NCI-H345 (cell line): Measurements from ENCODE around the gene RNF14.
"Not testable (repeated sequence)": the region's sequence is repeated elsewhere in the genome, so short reads cannot be mapped to it uniquely, and the experiment has no call there.

Experiments used
- DNase-seq: peaks from one replicate; lab custom pipeline; 2025; lab: John Stamatoyannopoulos, UW

The RNF14 gene

DNA sequence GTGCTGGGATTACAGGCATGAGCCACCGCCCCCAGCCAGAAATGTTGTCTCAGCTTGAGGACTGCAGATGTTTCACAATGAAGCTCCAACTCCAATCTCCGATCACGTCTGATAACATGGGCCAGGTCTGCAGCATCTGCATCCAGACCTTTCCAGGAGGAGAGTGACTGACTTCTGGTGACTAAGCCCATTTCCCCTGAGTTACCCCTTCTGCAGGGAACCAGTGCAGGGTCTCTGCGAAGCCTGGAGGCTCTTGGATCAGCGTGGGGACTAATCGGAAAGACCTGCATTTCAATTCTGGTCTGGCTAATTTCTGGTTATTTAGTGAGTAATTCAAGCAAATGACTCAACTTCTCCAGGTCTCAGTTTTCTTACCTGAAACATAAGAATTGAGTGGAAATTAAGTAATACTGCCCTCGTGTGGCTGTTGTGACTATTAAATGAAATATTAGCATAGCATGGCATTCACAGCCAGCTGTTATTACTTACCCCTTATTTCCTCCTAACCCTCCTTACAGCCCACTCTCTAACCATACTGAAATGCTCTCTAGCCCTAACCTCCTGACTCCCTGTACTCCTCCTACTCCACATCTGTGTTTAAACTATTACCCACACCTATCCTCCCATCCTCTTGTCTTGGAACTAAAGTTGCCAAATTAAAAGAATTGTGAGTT, 46.1 kb downstream of the RNF14 start:
- peak; percentile 56 for DNase-seq

DNA sequence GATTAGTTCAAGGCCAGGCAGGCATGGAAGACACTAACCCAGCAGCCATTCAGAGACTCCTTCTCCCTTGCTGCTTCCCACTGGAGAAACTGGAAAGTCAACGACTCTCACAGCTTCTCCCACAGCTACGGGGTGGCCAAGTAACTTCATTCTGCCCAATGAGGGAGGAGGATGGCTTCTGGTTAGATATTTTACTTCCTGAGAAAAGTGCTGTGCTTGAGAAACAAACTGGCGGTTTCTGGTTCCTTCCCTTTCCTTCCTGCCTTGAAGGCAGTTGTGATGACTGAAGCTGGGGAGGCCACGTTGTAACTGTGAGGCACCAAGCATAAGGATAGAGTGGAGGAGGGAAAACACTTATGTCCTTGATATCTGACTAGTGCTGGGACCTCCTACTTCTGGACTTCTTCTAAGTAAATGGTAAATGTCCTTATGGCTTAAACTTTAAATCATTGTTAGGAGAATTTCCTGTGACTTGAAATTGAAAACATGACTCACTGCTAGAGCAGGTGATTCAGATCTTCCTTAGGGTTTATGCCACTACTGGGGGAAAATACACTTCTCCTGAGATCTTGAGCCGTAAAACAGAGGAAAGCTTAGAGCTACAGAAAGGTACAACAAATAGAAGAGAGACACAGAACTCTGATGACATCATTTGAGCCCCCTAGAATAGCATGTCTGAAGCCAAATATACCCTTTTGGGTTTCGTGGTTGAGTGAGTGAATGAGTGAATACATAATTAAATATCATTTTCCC, 47.1 kb downstream of the RNF14 start:
- no peak for DNase-seq

DNA sequence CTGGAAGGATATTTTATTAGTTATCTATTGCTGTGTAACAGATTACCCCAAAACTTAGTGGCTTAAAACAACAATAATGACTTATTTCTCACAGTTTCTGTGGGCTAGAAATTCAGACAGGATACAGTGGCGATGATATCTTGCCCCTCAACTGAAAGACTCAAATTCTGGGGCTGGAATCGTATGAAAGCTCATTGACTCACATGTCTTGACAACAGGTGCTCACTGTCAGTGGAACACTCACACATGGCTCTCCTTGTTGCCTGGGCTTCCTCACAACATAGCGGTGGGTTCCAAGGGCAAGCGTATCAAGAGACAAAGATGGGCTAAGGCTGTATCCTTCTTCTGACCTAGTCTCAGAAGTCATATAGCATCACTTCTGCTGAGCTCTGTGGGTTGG, 47.7 kb downstream of the RNF14 start:
- no peak for DNase-seq

DNA sequence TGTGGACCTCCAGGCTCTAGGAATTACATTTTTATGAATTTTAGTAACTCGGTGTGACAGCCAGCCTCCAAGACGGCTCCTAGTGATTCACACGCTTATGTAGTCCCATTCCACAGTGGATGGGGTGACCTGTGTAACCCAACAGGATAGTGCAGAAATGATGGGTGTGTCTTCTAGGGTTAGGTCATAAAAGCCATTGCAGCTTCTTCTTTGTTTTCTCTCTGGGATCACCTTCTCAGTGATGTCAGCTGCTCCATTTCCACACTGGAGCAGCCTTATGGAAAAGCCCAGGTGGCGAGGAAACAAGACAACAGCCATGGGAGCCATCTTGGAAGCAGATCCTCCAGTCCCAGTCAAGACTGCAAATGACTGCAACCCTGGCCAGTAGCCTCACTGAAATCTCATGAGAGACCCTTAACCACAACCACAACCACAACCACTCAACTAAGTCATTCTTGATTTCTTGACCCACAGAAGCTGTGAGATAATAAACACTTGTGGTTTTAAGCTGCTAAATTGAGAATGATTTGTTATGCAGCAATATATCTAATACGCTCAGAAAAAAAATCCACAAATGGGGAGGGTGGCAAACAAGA, 49.0 kb downstream of the RNF14 start:
- DNase-seq: no peak

DNA sequence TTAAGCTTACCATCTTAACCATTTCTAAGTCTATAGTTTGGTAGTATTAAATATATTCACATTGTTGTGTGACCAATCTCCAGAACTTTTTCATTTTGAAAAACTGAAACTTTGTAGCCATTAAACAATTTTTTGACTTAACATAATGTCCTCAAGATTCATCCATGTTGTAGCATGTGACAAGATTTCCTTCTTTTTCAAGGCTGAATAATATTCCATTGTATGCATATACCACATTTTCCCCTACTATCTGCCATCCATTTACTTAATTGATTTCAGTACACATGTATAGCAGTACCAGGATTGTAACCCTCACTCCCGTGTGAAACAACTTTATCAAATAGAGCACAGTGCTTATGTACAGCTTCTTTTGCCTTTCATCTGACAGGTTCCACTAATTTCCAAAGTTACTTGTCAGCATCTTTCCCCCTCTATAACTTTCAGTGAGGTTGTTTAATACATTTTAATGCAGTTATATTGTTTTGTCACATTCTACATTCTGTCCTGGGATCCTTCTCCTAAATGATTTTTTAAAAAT, 51.3 kb downstream of the RNF14 start:
- DNase-seq: no peak

DNA sequence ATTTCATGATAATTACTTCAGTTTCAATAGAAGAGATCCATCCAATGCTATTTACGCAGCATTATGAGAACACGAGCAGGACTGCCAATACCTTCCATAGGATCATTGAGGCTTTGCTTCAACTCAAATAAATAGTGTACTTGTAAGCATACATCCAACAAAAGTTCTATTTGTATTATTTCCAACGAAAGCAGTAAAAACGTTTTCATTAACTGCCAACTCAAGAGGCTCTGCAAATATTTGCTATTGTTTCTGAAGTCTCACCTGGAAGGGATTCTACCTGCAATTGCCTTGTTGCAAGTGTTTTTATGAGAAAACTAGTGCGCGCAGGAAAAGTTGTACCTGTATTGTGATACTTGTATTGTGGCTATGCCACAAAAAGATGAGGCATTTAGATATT, 54.9 kb downstream of the RNF14 start:
- peak; percentile 17 for DNase-seq

DNA sequence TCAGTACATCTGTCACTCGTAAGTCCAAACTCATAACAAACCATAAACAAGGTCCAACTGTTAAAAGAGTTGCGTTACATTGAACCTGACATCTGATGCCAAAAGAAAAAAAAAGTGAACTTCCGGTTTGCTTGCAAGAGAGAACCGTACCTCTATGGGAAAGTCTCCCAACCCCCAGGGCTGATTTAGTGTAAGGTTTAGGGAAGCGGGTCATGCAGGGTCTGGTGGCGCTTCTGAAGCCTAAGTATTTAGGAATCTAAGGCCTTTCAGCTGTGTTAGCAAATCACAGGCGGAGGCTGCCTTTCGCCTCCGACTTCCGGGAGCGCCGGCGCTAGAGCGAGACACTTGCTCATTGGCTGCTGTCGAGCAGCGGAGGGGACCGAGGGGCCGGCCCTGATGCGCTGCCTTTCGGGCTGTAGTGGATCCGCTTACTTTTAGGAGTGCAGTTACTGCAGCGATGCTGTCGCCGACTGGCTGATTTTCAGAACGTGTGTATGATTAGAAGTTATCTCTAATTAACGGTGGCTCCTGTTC, 55.9 kb downstream of the RNF14 start:
- DNase-seq: peak; percentile 93

DNA sequence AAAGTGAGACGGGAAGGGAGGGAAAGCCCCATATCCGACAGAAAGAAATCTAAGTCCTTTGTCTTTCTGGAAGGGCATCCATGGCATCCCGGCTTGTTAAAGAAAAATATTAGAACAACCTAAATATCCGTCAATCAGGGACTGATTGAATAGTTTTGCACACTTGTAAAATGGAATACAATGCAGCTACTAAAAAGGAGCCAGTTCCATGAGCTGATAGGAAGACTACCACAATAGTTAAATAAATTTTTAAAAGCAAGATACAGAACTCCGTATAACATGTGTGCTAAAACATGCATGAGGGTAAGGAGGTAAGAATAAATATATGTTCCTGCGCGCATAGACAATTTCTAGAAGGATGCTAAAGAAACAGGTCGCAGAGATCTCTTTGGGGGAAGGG, 56.7 kb downstream of the RNF14 start:
- no peak for DNase-seq

DNA sequence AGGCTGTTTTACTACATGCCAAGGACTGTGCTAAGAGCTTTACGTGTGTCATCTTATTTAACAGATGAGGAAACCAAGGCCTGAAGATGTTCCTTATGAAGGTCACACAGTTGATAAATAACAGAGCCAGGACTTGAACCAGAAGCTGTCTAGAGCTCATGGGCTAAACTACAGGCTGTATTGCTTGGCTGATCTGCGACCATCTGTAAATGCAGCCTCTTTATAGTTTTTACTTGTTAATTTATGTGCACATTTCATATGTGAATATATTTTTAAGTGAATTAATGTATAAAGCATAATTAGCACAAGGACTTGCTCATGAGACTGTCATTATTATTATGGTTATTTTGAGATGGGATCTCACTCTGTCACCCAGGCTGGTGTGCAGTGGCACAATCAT, 63.2 kb downstream of the RNF14 start:
- DNase-seq: no peak

DNA sequence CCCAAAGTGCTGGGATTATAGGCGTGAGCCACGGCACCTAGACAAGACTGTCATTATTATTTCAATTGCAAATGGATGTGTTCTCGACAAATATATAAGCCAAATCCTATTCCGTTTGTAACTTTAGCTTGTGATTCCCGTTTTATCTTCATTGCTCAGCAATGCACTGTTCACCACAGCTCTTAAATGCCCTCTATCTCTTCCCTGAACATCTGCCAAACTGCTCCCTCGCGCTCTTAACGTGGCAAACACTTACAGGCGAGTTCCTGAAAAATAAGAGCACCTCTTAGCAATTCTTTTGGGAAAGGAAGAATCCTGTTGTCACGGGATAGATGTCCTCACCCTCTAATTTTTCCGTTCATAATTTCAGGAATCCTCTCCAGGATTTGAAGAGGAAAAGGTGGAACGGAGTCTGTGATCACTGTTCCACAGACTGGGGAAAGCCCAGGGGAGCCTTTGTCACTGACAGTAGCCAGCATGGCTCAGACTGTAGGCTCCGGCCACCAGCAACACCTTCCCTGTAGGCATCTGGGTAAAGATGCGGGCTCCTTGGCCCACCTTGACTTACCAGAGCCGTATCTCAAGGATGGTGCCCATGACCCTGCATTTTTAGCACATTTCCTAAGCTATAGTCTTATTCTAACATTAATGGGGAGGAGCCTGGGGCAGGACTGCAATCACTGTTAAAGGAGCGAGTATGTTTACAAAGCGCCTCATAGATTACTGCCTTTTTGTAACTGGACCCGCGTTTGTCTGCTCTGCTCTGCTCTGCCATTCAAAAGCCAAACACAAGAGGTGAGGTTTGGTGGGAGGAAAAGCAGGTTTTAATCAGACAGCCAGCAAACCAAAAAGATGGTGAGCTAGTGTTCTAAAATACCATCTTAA, 64.1 kb downstream of the RNF14 start:
- no peak for DNase-seq

DNA sequence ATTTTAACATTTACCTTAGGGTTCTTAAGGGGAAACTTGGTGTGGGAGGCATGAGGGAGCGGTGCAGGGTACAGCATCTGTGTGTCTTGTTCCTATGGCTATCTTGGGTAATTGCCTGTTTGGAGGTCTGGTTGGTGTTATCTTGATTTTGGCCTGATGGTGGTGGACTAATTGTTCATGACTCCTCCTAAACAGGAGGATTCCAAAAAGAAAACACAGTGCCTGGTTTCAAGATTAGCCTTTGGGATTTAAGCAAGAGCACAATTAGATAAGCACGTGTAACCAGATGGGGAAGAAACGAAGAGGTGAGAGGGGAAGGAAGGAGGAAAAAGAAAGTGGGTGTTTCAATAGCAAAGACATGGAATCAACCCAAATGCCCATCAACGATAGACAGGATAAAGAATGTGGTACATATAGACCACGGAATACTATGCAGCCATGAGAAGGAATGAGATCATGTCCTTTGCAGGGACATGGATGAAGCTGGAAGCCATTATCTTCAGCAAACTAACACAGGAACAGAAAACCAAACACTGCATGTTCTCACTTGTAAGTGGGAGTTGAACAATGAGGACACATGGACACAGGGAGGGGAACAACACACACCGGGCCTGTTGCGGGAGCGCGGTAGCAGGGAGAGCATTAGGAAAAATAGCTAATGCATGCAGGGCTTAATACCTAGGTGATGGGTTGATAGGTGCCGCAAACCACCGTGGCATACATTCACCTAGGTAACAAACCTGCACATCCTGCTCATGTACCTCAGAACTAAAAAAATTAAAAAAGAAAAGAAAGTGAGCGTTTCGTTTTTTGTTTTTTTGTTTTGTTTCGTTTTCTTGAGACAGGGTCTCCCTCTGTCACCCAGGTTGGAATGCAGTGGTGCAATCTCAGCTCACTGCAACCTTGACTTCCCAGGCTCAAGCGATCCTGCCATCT, 65.0 kb downstream of the RNF14 start:
- DNase-seq: not testable (repeated sequence)

DNA sequence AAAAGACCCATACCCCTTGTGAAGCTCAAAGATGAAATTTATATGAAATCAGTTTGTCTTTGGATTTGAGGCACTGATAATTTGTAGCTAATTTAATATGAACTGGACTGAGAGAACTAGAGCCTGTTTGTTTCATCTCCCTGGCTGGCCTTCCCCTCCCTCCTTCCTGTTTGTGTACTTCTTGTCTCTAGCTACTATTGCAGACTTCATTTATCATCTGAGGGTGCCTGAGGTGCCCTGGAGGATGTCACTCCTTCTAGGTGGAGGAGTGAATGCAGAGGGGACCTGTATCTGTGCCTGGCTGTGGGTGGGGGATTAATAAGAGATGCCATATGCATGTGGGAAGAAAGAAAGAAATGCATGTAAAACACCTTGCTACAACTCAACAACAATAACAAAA, 66.1 kb downstream of the RNF14 start:
- no peak for DNase-seq

DNA sequence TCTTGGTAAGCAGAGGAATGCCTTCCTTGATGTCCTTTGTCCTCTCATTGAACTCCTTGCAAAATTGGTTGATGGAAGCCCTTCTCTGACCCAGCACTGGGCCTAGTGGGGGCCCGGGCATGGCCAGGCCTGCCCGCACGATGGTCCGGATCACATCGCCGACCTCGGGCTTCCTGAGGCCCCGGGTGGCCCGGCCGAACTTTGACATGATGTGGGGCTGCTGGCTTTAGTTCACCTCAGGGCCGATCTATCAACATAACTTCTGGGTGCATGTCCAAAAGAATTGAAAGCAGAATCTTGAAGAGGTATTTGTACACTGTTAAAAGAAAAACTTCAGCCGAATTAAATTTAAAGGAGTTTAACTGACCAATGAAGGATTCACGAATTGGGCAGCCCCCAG, 68.0 kb downstream of the RNF14 start:
- DNase-seq: no peak

DNA sequence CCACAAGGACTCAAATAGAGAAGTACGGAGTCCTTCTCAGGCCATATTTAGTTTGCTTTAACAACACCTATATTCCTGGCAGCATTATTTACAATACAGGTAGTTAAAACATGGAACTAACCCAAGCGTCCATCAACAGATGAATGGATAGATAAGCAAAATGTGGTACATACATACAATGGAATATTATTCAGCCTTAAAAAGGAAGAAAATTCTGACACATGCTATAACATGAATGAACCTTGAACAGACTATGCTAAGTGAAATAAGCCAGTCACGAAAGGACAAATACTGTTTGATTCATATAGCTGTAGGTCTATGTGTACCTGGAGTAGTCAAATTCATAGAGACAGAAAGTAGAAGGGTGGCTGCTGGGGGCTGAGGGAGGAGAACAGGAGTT, 68.7 kb downstream of the RNF14 start:
- DNase-seq: not testable (repeated sequence)

DNA sequence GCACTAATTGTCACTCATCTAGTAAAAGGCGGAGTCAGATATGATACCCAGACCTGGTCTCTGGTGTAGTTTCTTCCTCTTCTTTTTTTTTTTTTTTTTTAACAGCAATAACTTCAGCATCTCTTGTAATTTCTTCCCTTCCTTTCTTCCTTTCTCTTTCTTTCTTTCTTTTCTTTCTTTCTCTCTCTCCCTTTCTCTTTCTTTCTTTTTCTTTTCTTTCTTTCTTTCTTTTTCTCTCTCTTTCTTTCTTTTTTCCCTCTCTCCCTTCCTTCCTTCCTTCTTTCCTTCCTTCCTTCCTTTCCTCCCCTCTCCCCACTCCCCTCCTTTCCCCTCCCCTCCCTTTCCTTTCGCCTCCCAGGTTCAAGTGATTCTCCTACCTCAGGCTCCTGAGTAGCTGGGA, 69.8 kb downstream of the RNF14 start:
- no peak for DNase-seq
